ENCODE data around the gene MAP3K10.
A peak's percentile ranks its signal among the peaks of the same experiment; 100 is the strongest.

The MAP3K10 gene

GRCh38 chr19:40147693-40148347, 43.4 kb upstream of the MAP3K10 start:
- peak; percentile 46 for DNase-seq (ENCODE audit: low read depth)
- no peak for TF ChIP-seq CTCF (IDR thresholded peaks at IDR 0.05; ENCODE audit: control insufficient read depth, insufficient read depth, low read depth, low read length, missing control alignments)
- H3K4me3 ChIP-seq (ENCODE audit: control insufficient read depth, low read depth, low read length) = no peak overlapping the region

- no peak for TF ChIP-seq CTCF (IDR thresholded peaks at IDR 0.05; ENCODE audit: control insufficient read depth, insufficient read depth, low read depth, low read length, missing control alignments)
- DNase-seq (ENCODE audit: low read depth) = no peak
- H3K4me3 ChIP-seq (ENCODE audit: control insufficient read depth, low read depth, low read length) = no peak overlapping the region
These were observed 41.7 kb upstream of the MAP3K10 start for GRCh38 chr19:40149501-40149900.

- DNase-seq (ENCODE audit: low read depth) = peak; percentile 27
- TF ChIP-seq CTCF (IDR thresholded peaks at IDR 0.05; ENCODE audit: control insufficient read depth, insufficient read depth, low read depth, low read length, missing control alignments) = no peak
- no peak overlapping the region for H3K4me3 ChIP-seq (ENCODE audit: control insufficient read depth, low read depth, low read length)
These were observed 41.1 kb upstream of the MAP3K10 start for GRCh38 chr19:40150170-40150569.

GRCh38 chr19:40154121-40154680, 37.0 kb upstream of the MAP3K10 start:
- no peak for DNase-seq (ENCODE audit: low read depth)
- no peak overlapping the region for H3K4me3 ChIP-seq (ENCODE audit: control insufficient read depth, low read depth, low read length)
- TF ChIP-seq CTCF (IDR thresholded peaks at IDR 0.05; ENCODE audit: control insufficient read depth, insufficient read depth, low read depth, low read length, missing control alignments) = no peak

- DNase-seq (ENCODE audit: low read depth) = no peak
- H3K4me3 ChIP-seq (ENCODE audit: control insufficient read depth, low read depth, low read length) = no peak overlapping the region
- TF ChIP-seq CTCF (IDR thresholded peaks at IDR 0.05; ENCODE audit: control insufficient read depth, insufficient read depth, low read depth, low read length, missing control alignments) = peak; percentile 55
These were observed 35.4 kb upstream of the MAP3K10 start for GRCh38 chr19:40155749-40156265.

GRCh38 chr19:40157059-40157458, 34.2 kb upstream of the MAP3K10 start:
- TF ChIP-seq CTCF (IDR thresholded peaks at IDR 0.05; ENCODE audit: control insufficient read depth, insufficient read depth, low read depth, low read length, missing control alignments) = no peak
- H3K4me3 ChIP-seq (ENCODE audit: control insufficient read depth, low read depth, low read length) = no peak overlapping the region
- no peak for DNase-seq (ENCODE audit: low read depth)
